ENCODE data around the gene APOH.

DNA sequence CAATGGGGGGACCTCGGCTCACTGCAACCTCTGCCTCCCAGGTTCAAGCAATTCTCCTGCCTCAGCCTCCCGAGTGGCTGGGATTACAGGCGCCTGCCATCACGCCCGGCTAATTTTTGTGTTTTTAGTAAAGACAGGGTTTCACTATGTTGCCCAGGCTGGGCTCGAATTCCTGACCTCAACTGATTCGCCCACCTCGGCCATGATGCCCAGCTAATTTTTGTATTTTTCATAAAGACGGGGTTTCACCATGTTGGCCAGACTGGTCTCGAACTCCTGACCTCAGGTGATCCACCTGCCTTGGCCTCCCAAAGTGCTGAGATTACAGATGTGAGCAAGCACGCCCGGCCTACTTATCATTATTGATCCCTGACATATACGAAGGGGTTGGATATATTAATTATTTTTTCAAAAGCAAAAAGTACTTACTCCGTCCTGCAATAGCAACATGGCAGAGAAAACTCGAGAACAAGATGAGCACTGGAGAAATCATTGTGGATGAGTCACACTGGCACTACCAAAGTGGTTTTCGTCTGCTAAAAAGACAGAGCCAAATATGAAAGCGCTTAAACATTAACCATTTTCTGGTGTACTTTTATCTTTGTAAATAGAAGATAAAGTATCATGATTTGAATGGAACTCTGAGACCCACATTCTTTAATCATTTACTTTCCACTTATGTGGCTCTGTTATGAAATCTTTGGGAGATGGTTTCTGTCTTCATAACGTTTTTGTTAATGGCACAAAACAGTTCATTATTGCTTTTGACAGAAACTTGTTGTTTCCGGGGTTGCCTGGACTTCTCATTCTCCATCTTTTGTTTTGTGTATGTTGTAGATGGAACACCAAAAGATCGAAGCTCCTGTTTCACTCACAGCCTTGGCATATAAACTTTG, at the start of gene APOH:
- TF ChIP-seq, protein P1, sequence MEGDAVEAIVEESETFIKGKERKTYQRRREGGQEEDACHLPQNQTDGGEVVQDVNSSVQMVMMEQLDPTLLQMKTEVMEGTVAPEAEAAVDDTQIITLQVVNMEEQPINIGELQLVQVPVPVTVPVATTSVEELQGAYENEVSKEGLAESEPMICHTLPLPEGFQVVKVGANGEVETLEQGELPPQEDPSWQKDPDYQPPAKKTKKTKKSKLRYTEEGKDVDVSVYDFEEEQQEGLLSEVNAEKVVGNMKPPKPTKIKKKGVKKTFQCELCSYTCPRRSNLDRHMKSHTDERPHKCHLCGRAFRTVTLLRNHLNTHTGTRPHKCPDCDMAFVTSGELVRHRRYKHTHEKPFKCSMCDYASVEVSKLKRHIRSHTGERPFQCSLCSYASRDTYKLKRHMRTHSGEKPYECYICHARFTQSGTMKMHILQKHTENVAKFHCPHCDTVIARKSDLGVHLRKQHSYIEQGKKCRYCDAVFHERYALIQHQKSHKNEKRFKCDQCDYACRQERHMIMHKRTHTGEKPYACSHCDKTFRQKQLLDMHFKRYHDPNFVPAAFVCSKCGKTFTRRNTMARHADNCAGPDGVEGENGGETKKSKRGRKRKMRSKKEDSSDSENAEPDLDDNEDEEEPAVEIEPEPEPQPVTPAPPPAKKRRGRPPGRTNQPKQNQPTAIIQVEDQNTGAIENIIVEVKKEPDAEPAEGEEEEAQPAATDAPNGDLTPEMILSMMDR (IDR thresholded peaks at IDR 0.05), result no peak
- TF ChIP-seq POLR2A (IDR thresholded peaks at IDR 0.05), result no peak
